GM18526 (cell line): ENCODE measurements around the gene PRTFDC1.

ENCODE experiments used
- POLR2A ChIP-seq: IDR thresholded peaks from 3 replicates; pipeline ENCODE4 v1.6.1; 2011; ENCODE audit not compliant: insufficient read length; ENCODE audit errors: extremely low read depth

The PRTFDC1 gene

DNA sequence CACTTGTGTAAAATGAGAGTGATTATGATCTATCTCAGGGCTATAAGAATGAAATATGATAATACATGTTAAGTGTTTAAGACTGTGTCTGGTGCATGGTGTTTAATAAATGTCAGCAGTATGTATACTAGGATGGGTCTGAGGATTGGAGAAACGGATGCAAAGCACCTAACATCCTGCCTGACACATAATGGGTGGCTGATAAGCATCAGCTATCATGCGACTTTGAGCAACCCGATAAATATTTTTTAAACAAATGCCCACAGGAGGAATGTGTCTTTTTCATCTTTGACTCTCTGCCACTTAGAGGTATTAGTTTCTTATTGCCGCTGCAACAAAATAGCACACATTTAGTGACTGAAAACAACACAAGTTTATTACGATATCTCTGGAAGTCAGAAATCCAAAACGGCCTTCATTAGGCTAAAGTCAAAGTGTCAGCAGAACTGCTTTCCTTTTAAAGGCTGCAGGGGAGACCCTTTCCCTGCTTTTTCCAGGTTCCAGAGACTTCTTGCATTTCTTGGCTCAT, 135.5 kb downstream of the PRTFDC1 start:
- no peak for TF ChIP-seq POLR2A

DNA sequence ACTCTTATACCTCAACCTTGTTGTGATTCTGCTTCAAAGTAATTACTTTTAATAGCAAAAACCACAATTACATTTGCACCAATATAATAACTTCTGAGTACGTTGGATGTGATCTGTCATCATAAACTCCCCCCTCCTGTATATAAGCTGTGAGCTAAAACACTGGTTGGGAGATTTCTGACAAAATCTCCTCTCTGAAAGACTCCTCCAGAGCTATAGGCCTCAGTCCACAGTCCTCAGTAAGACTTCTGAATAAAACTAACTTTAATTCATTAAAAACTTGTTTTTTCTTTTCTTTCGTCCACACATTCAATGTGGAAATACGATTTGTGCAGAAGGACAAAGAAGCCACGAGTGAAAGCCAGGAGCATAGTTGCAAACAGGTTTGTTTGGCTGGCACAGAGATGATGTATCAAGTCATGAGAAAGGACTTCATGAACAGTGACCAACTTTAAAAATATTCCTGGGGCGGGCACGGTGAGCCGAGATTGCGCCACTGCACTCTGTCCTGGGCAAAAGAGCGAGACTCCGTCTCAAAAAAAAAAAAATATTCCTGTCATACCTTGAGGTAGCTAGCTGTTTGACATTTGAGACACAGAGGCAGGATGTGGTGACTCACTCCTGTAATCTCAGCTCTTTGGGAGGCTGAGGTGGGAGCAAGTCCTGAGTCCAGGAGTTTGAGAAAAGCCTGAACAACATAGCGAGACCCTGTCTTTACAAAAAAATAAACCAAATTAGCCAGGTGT, 137.7 kb downstream of the PRTFDC1 start:
- no peak for TF ChIP-seq POLR2A

GRCh38 chr10:24813856-24814255, 138.6 kb downstream of the PRTFDC1 start:
- TF ChIP-seq POLR2A: no peak

DNA sequence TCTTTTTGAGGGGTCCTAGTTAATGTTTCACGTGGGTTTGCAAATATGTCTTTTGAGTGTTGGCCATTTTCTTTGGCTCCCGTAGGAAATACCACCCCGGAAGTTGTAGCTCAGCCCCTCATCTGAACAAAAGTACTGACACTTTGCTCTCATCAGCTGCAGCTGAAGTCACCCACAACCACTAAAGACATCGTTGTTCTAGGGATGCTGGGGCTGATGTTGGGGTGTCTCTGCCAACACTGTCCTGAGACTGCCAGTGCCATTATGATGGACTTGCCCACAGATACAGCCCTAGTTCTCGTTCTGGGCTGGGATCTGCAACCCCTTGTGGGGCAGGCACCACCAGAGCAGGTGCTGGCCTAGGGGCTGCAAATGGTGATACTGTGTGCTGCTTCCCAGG, 146.1 kb downstream of the PRTFDC1 start:
- no peak for TF ChIP-seq POLR2A

- no peak for TF ChIP-seq POLR2A
These were observed 147.4 kb downstream of the PRTFDC1 start for GRCh38 chr10:24804956-24805355.

- no peak for TF ChIP-seq POLR2A
These were observed 148.0 kb downstream of the PRTFDC1 start for GRCh38 chr10:24804392-24804791.

DNA sequence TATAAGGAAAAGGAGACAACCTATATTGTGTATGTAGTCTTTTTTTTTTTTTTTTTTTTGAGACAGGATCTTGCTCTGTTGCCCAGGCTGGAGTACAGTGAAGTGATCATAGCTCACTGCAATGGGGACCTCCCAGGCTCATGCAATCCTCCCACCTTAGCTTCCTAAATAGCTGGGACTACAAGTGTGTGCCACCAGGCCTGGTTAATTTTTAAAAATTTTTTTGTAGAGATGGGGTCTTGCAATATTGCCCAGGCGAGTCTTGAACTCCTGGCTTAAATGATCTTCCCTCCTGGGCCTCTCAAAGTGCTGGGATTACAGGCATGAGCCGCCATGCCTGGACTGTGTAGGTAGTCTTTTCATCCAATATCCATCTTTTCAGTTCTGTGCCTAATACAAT, 150.0 kb downstream of the PRTFDC1 start:
- no peak for TF ChIP-seq POLR2A

- TF ChIP-seq POLR2A: no peak
These were observed 151.5 kb downstream of the PRTFDC1 start for GRCh38 chr10:24800861-24801260.
